Effector CD8-positive, alpha-beta T cell (primary cell): ENCODE results near the gene PIAS3.

Experiments
- DNase-seq: peaks from one replicate; lab custom pipeline; 2025; lab: John Stamatoyannopoulos, UW
- total RNA-seq, 4 experiments: gene quantifications; one replicate each; lab custom pipeline; 2026; lab: John Stamatoyannopoulos, UW

The PIAS3 gene
- 27.8 to 45.1 (median 31.6) reads per million in 4 experiments for total RNA-seq

- peak; percentile 66 for DNase-seq
These were observed at the start of gene PIAS3 for GRCh38 chr1:145858901-145859490. TSS of gene PIAS3 (minus strand) at chr1:145859081. CDS start at chr1:145858990, 91 bp downstream.

GRCh38 chr1:145908653-145909052, 49.8 kb upstream of the PIAS3 start:
- no peak for DNase-seq

GRCh38 chr1:145906954-145907753, 48.3 kb upstream of the PIAS3 start:
- DNase-seq = no peak

- DNase-seq = no peak
These were observed 42.6 kb upstream of the PIAS3 start for GRCh38 chr1:145901312-145902021.

GRCh38 chr1:145898756-145899155, 39.9 kb upstream of the PIAS3 start:
- no peak for DNase-seq

- no peak for DNase-seq
These were observed 39.1 kb upstream of the PIAS3 start for GRCh38 chr1:145897969-145898368.

GRCh38 chr1:145895471-145895870, 36.6 kb upstream of the PIAS3 start:
- no peak for DNase-seq

GRCh38 chr1:145893306-145894055, 34.6 kb upstream of the PIAS3 start:
- no peak for DNase-seq

- DNase-seq = no peak
These were observed 33.7 kb upstream of the PIAS3 start for GRCh38 chr1:145892486-145893087.

GRCh38 chr1:145891587-145892485, 33.0 kb upstream of the PIAS3 start:
- peak; percentile 30 for DNase-seq

- DNase-seq = no peak
These were observed 32.3 kb upstream of the PIAS3 start for GRCh38 chr1:145891143-145891542.

- DNase-seq = no peak
These were observed 30.8 kb upstream of the PIAS3 start for GRCh38 chr1:145889722-145890121.

- no peak for DNase-seq
These were observed 28.8 kb upstream of the PIAS3 start for GRCh38 chr1:145887631-145888030.

- DNase-seq = no peak
These were observed 27.9 kb upstream of the PIAS3 start for GRCh38 chr1:145886816-145887215.

- no peak for DNase-seq
These were observed 27.5 kb upstream of the PIAS3 start for GRCh38 chr1:145886390-145886789.

GRCh38 chr1:145885738-145886287, 26.9 kb upstream of the PIAS3 start, which contains the start of gene ANKRD35:
TSS of gene ANKRD35 (minus strand) at chr1:145885866. CDS start at chr1:145885758, 108 bp downstream.
- DNase-seq = peak; percentile 76

- no peak for DNase-seq
These were observed 25.8 kb upstream of the PIAS3 start for GRCh38 chr1:145884675-145885074.

- DNase-seq = no peak
These were observed 20.9 kb upstream of the PIAS3 start for GRCh38 chr1:145879775-145880174.

GRCh38 chr1:145878724-145879123, 19.8 kb upstream of the PIAS3 start:
- DNase-seq = no peak

- no peak for DNase-seq
These were observed 19.1 kb upstream of the PIAS3 start for GRCh38 chr1:145877923-145878486.
